ENCODE measurements around the gene FOXN1. TPM values are rescaled to one million over a fixed set of nuclear protein-coding genes. Genes with fewer than 3 reads are reported as not detected.

The FOXN1 gene
- polyA plus RNA-seq, 2 donors: 8.8 to 10.6 TPM

GRCh38 chr17:28584434-28584833, 78.3 kb downstream of the FOXN1 start:
- Histone ChIP-seq H3K4me3 (ENCODE audit: low read depth in 1 of 2, low read length in 2 of 2) (no peak overlapping the region), H3K4me1 (ENCODE audit: control insufficient read depth in 2 of 2, insufficient read depth in 2 of 2, low read length in 1 of 2) (no peaks in the 10 kb centered on the region), H3K27ac (ENCODE audit: low read depth in 2 of 2, low read length in 1 of 2) (no peak overlapping the region), H3K36me3 (ENCODE audit: control insufficient read depth in 2 of 2, insufficient read depth in 2 of 2, low read length in 1 of 2) (peaks cover 7 to 11% of the 10 kb centered on the region in 2 donors), H3K27me3 (ENCODE audit: control insufficient read depth in 1 of 2, insufficient read depth in 2 of 2, low read length in 2 of 2) (no peaks in the 10 kb centered on the region), H3K9me3 (ENCODE audit: control insufficient read depth in 2 of 2, insufficient read depth in 1 of 2, low read depth in 1 of 2, low read length in 1 of 2) (no peaks in the 10 kb centered on the region)
- 80 to 93% methylated on average over 3 of the region's 3 CpGs for WGBS, 2 donors

DNA sequence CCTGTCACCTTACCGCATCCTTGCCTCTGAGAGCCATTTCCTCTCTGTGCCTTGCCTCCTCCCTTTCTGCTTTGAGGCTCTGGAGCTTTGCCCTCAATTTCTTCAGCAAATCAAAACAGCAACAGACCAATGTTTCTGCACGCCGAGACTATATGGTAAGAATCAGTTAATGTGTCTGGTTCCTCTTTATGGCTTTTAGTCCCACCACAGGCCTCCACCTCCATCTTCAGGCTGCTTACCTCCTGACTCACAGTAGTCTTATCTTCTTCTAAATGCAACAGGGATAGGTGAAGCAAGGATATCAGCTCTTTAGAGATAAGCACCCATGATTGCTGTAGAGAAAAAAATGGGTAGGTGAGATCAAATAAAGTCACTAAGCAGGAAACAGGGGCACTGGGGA, 79.7 kb downstream of the FOXN1 start:
- Histone ChIP-seq H3K4me1 (ENCODE audit: control insufficient read depth in 2 of 2, insufficient read depth in 2 of 2, low read length in 1 of 2) (no peaks in the 10 kb centered on the region), H3K4me3 (ENCODE audit: low read depth in 1 of 2, low read length in 2 of 2) (no peak overlapping the region), H3K9me3 (ENCODE audit: control insufficient read depth in 2 of 2, insufficient read depth in 1 of 2, low read depth in 1 of 2, low read length in 1 of 2) (no peaks in the 10 kb centered on the region), H3K36me3 (ENCODE audit: control insufficient read depth in 2 of 2, insufficient read depth in 2 of 2, low read length in 1 of 2) (peaks cover 7 to 9% of the 10 kb centered on the region in 2 donors), H3K27me3 (ENCODE audit: control insufficient read depth in 1 of 2, insufficient read depth in 2 of 2, low read length in 2 of 2) (no peaks in the 10 kb centered on the region), H3K27ac (ENCODE audit: low read depth in 2 of 2, low read length in 1 of 2) (no peak overlapping the region)
- WGBS, 2 donors: 98% methylated on average over 3 of the region's 3 CpGs

Other genes starting within 250 kb of the FOXN1 start
- gene TMEM97, start 187.1 kb upstream of the FOXN1 start, polyA plus RNA-seq: 1 to 10 TPM; 7.4 to 8.9 TPM
- 10 to 100 TPM; 23.3 to 35.7 TPM for gene IFT20, start 170.9 kb upstream of the FOXN1 start, polyA plus RNA-seq
- 10 to 100 TPM in 1 of 2 donors, 1 to 10 TPM in 1; 9.7 to 22.6 TPM for gene TNFAIP1, start 170.6 kb upstream of the FOXN1 start, polyA plus RNA-seq
- gene POLDIP2, start 148.8 kb upstream of the FOXN1 start, polyA plus RNA-seq: 10 to 100 TPM; 29.8 to 69.3 TPM
- gene SEBOX, start 141.1 kb upstream of the FOXN1 start, polyA plus RNA-seq: not detected
- gene VTN, start 136.0 kb upstream of the FOXN1 start, polyA plus RNA-seq: under 1 TPM; 0.22 to 0.51 TPM
- 1 to 10 TPM; 3.0 to 4.4 TPM for gene SARM1, start 134.7 kb upstream of the FOXN1 start, polyA plus RNA-seq
- gene SLC46A1, start 100.1 kb upstream of the FOXN1 start, polyA plus RNA-seq: 1 to 10 TPM in 1 of 2 donors, under 1 TPM in 1; 0.86 to 1.6 TPM
- gene SLC13A2, start 32.7 kb upstream of the FOXN1 start, polyA plus RNA-seq: under 1 TPM in 1 of 2 donors, not detected in 1; 0.02 TPM
- gene UNC119, start 46.3 kb downstream of the FOXN1 start, polyA plus RNA-seq: 10 to 100 TPM; 15.3 to 20.1 TPM
- gene PIGS, start 65.2 kb downstream of the FOXN1 start, polyA plus RNA-seq: 10 to 100 TPM in 1 of 2 donors, 1 to 10 TPM in 1; 9.8 to 30.7 TPM
- gene ALDOC, start 70.5 kb downstream of the FOXN1 start, polyA plus RNA-seq: 10 to 100 TPM; 21.3 to 24.0 TPM
- 10 to 100 TPM; 11.6 to 19.7 TPM for gene SPAG5, start 92.7 kb downstream of the FOXN1 start, polyA plus RNA-seq
- gene RSKR, start 107.8 kb downstream of the FOXN1 start, polyA plus RNA-seq: 1 to 10 TPM; 2.0 to 6.7 TPM
- gene BLTP2, start 138.8 kb downstream of the FOXN1 start, polyA plus RNA-seq: 10 to 100 TPM; 19.2 to 23.5 TPM
- gene SDF2, start 155.6 kb downstream of the FOXN1 start, polyA plus RNA-seq: 10 to 100 TPM; 20.7 to 40.6 TPM
- gene SUPT6H, start 155.9 kb downstream of the FOXN1 start, polyA plus RNA-seq: 10 to 100 TPM; 21.4 to 29.2 TPM
- 1 to 10 TPM in 1 of 2 donors, under 1 TPM in 1; 0.59 to 2.0 TPM for gene PROCA1, start 205.5 kb downstream of the FOXN1 start, polyA plus RNA-seq
- gene RAB34, start 211.5 kb downstream of the FOXN1 start, polyA plus RNA-seq: 10 to 100 TPM; 31.5 to 42.2 TPM
- 1,000 to 10,000 TPM in 1 of 2 donors, 100 to 1,000 TPM in 1; 745 to 1,436 TPM for gene RPL23A, start 213.6 kb downstream of the FOXN1 start, polyA plus RNA-seq
- gene TLCD1, start 219.9 kb downstream of the FOXN1 start, polyA plus RNA-seq: 10 to 100 TPM; 12.5 to 16.9 TPM
- gene NEK8, start 222.4 kb downstream of the FOXN1 start, polyA plus RNA-seq: 1 to 10 TPM; 2.6 to 5.3 TPM
- gene TRAF4, start 237.7 kb downstream of the FOXN1 start, polyA plus RNA-seq: 10 to 100 TPM; 30.0 to 34.6 TPM

Data from esophagus (tissue), 2 donors.